Neutrophil (primary cell): ENCODE results near the gene RBM39.
A peak's percentile ranks its signal among the peaks of the same experiment; 100 is the strongest.

Experiments used
- H3K27ac ChIP-seq: fragments of 200-600 bp; sonication (generic); 2 replicates; pipeline ENCODE4 v1.5.1; 2016; ENCODE audit warnings: mild to moderate bottlenecking, moderate library complexity
- H3K27me3 ChIP-seq: fragments of 200-600 bp; sonication (generic); 2 replicates; pipeline ENCODE4 v1.6.0; 2016; ENCODE audit warnings: mild to moderate bottlenecking
- H3K36me3 ChIP-seq: fragments of 200-600 bp; sonication (generic); 2 replicates; pipeline ENCODE4 v1.5.1; 2017
- H3K4me1 ChIP-seq, 2 experiments: fragments of 200-600 bp in 1 of 2; sonication (generic) in 1 of 2; 1 replicate in 1 of 2; 2 replicates in 1 of 2; pipeline versions ENCODE4 v1.5.1 to v1.6.1; 2013 to 2016; ENCODE audit warnings: low read depth in 1 of 2, low read length in 1 of 2, mild to moderate bottlenecking in 1 of 2, moderate library complexity in 1 of 2; ENCODE audit not compliant: control insufficient read depth in 1 of 2, insufficient read depth in 1 of 2
- H3K4me3 ChIP-seq, 2 experiments: fragments of 200-600 bp in 1 of 2; sonication (generic) in 1 of 2; 1 replicate in 1 of 2; 2 replicates in 1 of 2; pipeline ENCODE4 v1.5.1; 2013 to 2016; ENCODE audit warnings: low read depth in 1 of 2, low read length in 1 of 2, mild to moderate bottlenecking in 1 of 2, moderate library complexity in 1 of 2
- H3K9me3 ChIP-seq: fragments of 200-600 bp; sonication (generic); 2 replicates; pipeline ENCODE4 v1.5.1; 2016
- CTCF ChIP-seq: fragments of 200-600 bp; sonication (generic); IDR thresholded peaks from 2 replicates; pipeline ENCODE4 v1.5.1; 2016; ENCODE audit warnings: antibody characterized with exemption

Gene RBM39

GRCh38 chr20:35776513-35777101 is 34.5 kb upstream of the RBM39 start:
- peaks cover 23 to 24% of the 10 kb centered on the region in 2 experiments for H3K4me1 ChIP-seq
- TF ChIP-seq CTCF, result no peak
- no peaks in the 10 kb centered on the region for H3K9me3 ChIP-seq
- peaks cover 3% of the 10 kb centered on the region for H3K36me3 ChIP-seq
- peak overlapping the region; percentile 55 for H3K27ac ChIP-seq
- H3K4me3 ChIP-seq, result no peak overlapping the region
- no peaks in the 10 kb centered on the region for H3K27me3 ChIP-seq

- peaks cover 3% of the 10 kb centered on the region for H3K36me3 ChIP-seq
- H3K4me1 ChIP-seq, result peaks cover 43 to 46% of the 10 kb centered on the region in 2 experiments
- H3K9me3 ChIP-seq, result no peaks in the 10 kb centered on the region
- TF ChIP-seq CTCF, result no peak
- peak overlapping the region; percentile 98 for H3K27ac ChIP-seq
- H3K4me3 ChIP-seq, result no peak overlapping the region
- no peaks in the 10 kb centered on the region for H3K27me3 ChIP-seq
Observed at GRCh38 chr20:35774391-35774790, 32.3 kb upstream of the RBM39 start.

GRCh38 chr20:35773154-35773751 is 31.2 kb upstream of the RBM39 start:
- Histone ChIP-seq H3K9me3 (no peaks in the 10 kb centered on the region), H3K4me1 (peaks cover 55 to 58% of the 10 kb centered on the region in 2 experiments), H3K27me3 (no peaks in the 10 kb centered on the region), H3K27ac (peak overlapping the region; percentile 98), H3K36me3 (no peaks in the 10 kb centered on the region), H3K4me3 (peak overlapping the region; percentile 77 to 88)
- TF ChIP-seq CTCF, result peak; percentile 25

- H3K27ac ChIP-seq, result peak overlapping the region; percentile 98
- TF ChIP-seq CTCF, result no peak
- no peaks in the 10 kb centered on the region for H3K9me3 ChIP-seq
- H3K27me3 ChIP-seq, result no peaks in the 10 kb centered on the region
- H3K4me1 ChIP-seq, result peaks cover 61 to 64% of the 10 kb centered on the region in 2 experiments
- peak overlapping the region; percentile 77 to 88 for H3K4me3 ChIP-seq
- H3K36me3 ChIP-seq, result no peaks in the 10 kb centered on the region
Observed at GRCh38 chr20:35772563-35773058, 30.6 kb upstream of the RBM39 start.

- H3K27me3 ChIP-seq, result no peaks in the 10 kb centered on the region
- peak within 1 kb of the TSS; percentile 98 for H3K27ac ChIP-seq
- peak within 1 kb of the TSS; percentile 77 to 88 for H3K4me3 ChIP-seq
- H3K9me3 ChIP-seq, result no peaks in the 10 kb centered on the region
- H3K36me3 ChIP-seq, result no peaks in the 10 kb centered on the region
- peaks cover 68 to 71% of the 10 kb centered on the region in 2 experiments for H3K4me1 ChIP-seq
- peak; percentile 59 for TF ChIP-seq CTCF
Observed at GRCh38 chr20:35771689-35772562, 29.9 kb upstream of the RBM39 start, which contains the start of gene PHF20. TSS of gene PHF20 (plus strand) at chr20:35772015. CDS start at chr20:35801523, 29,508 bp downstream.
